IPS DF 19.7 (cell line): ENCODE results near the gene CLOCK.

Experiments
- DNase-seq: peaks from one replicate; pipeline ENCODE4 v3.0.0-alpha.2; 2013; ENCODE audit warnings: low read depth, low spot score

CLOCK gene

GRCh38 chr4:55380576-55380975 is 166.1 kb downstream of the CLOCK start:
- no peak for DNase-seq

GRCh38 chr4:55378617-55379467 is 167.9 kb downstream of the CLOCK start:
- DNase-seq: no peak
